Neural cell (in vitro differentiated cells): ENCODE data around the gene VPS8. TPM values are rescaled to one million over a fixed set of nuclear protein-coding genes. Genes with fewer than 3 reads are reported as not detected.

Experiments used
- H2AFZ ChIP-seq: fragments of 200-600, 300-800 bp; sonication (generic), shearing (Covaris generic); 2 replicates; pipeline ENCODE4 v1.6.0; 2014; ENCODE audit warnings: low read depth, mild to moderate bottlenecking, antibody characterized with exemption, low read length, moderate library complexity
- H3F3A ChIP-seq: fragments of 200-600 bp; shearing (Covaris generic); 2 replicates; pipeline ENCODE4 v1.6.1; 2016; ENCODE audit warnings: mild to moderate bottlenecking, moderate library complexity, mixed read lengths, antibody characterized with exemption, low read length; ENCODE audit not compliant: insufficient read depth, poor library complexity, severe bottlenecking
- H3K27ac ChIP-seq: fragments of 200-600, 300-800 bp; sonication (generic), shearing (Covaris generic); 2 replicates; pipeline ENCODE4 v1.5.1; 2014; ENCODE audit warnings: mild to moderate bottlenecking, low read length, moderate library complexity
- H3K27me3 ChIP-seq: fragments of 300-800, 200-600 bp; sonication (generic), shearing (Covaris generic); 2 replicates; pipeline ENCODE4 v1.6.0; 2014; ENCODE audit warnings: mild to moderate bottlenecking, low read depth, low read length, moderate library complexity; ENCODE audit not compliant: insufficient read depth
- H3K36me3 ChIP-seq: fragments of 300-800, 200-600 bp; sonication (generic), shearing (Covaris generic); 2 replicates; pipeline ENCODE4 v1.5.1; 2014; ENCODE audit warnings: mild to moderate bottlenecking, antibody characterized with exemption, low read length, moderate library complexity; ENCODE audit not compliant: insufficient read depth
- H3K4me2 ChIP-seq: fragments of 300-800, 200-600 bp; sonication (generic), shearing (Covaris generic); 2 replicates; pipeline ENCODE4 v1.6.0; 2014; ENCODE audit warnings: mild to moderate bottlenecking, low read length
- H3K4me3 ChIP-seq: fragments of 300-800, 200-600 bp; sonication (generic), shearing (Covaris generic); 2 replicates; pipeline ENCODE4 v1.5.1; 2014; ENCODE audit warnings: mild to moderate bottlenecking, low read length, moderate library complexity
- H3K79me2 ChIP-seq: fragments of 200-600 bp; shearing (Covaris generic); replicated peaks from 2 replicates; pipeline ENCODE4 v1.6.0; 2014; ENCODE audit warnings: mild to moderate bottlenecking, low read length, moderate library complexity; ENCODE audit not compliant: insufficient read depth
- H3K9ac ChIP-seq: fragments of 300-800, 200-600 bp; sonication (generic), shearing (Covaris generic); 2 replicates; pipeline ENCODE4 v1.6.1; 2016; ENCODE audit warnings: mild to moderate bottlenecking, low read length, mixed read lengths
- H3K9me2 ChIP-seq: fragments of 200-600 bp; shearing (Covaris generic); 2 replicates; pipeline ENCODE4 v1.6.1; 2016; ENCODE audit warnings: mild to moderate bottlenecking, low read length, mixed read lengths; ENCODE audit not compliant: insufficient read depth
- H3K9me3 ChIP-seq: fragments of 200-600, 300-800 bp; sonication (generic), shearing (Covaris generic); 2 replicates; pipeline ENCODE4 v1.6.1; 2016; ENCODE audit warnings: mild to moderate bottlenecking, mixed run types, low read length, moderate library complexity, mixed read lengths
- H4K20me1 ChIP-seq: fragments of 200-600 bp; shearing (Covaris generic); 2 replicates; pipeline ENCODE4 v1.6.1; 2016; ENCODE audit warnings: mild to moderate bottlenecking, mixed run types; ENCODE audit not compliant: insufficient read depth
- CTCF ChIP-seq: fragments of 450-650 bp; IDR thresholded peaks from 2 replicates; pipeline ENCODE4 v1.5.1; 2014; ENCODE audit warnings: antibody characterized with exemption, mild to moderate bottlenecking, moderate library complexity; ENCODE audit not compliant: poor library complexity, severe bottlenecking
- EP300 ChIP-seq: fragments of 450-650 bp; conservative IDR thresholded peaks from 2 replicates; pipeline ENCODE4 v1.6.1; 2014; ENCODE audit warnings: antibody characterized with exemption, mild to moderate bottlenecking, moderate library complexity; ENCODE audit not compliant: poor library complexity, severe bottlenecking
- EZH2 ChIP-seq: fragments of 200-600, 300-800 bp; shearing (Covaris generic), sonication (generic); IDR thresholded peaks from 2 replicates; pipeline ENCODE4 v1.6.1; 2014; ENCODE audit warnings: antibody characterized with exemption, low read length, borderline replicate concordance, mild to moderate bottlenecking; ENCODE audit not compliant: insufficient read depth, poor library complexity, severe bottlenecking
- MXI1 ChIP-seq: fragments of 450-650 bp; conservative IDR thresholded peaks from 2 replicates; pipeline ENCODE4 v1.6.1; 2014; ENCODE audit warnings: antibody characterized with exemption, mild to moderate bottlenecking; ENCODE audit not compliant: poor library complexity, severe bottlenecking
- POLR2AphosphoS5 ChIP-seq: IDR thresholded peaks from 2 replicates; pipeline ENCODE4 v1.6.1; 2012
- RAD21 ChIP-seq: fragments of 450-650 bp; conservative IDR thresholded peaks from 2 replicates; pipeline ENCODE4 v1.6.1; 2014; ENCODE audit warnings: antibody characterized with exemption, mild to moderate bottlenecking, moderate library complexity
- REST ChIP-seq: IDR thresholded peaks from 2 replicates; pipeline ENCODE4 v1.6.1; 2012; ENCODE audit warnings: borderline replicate concordance
- SMC3 ChIP-seq: fragments of 450-650 bp; conservative IDR thresholded peaks from 2 replicates; pipeline ENCODE4 v1.6.1; 2014; ENCODE audit warnings: antibody characterized with exemption, mild to moderate bottlenecking, moderate library complexity; ENCODE audit not compliant: poor library complexity
- TAF1 ChIP-seq: IDR thresholded peaks from 2 replicates; pipeline ENCODE4 v1.6.1; 2012; ENCODE audit warnings: low read depth
- polyA plus RNA-seq: library from polyadenylated mRNA; depleted of rRNA; stranded (reverse); fragments of >200 nt; gene quantifications from 2 replicates; pipeline ENCODE4 v1.2.3, GENCODE V29; 2014

Gene VPS8
- polyA plus RNA-seq, 1 donor from 2014 or later = 146 TPM

GRCh38 chr3:184773283-184774186 lies 38.4 kb upstream of the VPS8 start:
- H3K27me3 ChIP-seq = no peaks in the 10 kb centered on the region
- no peaks in the 10 kb centered on the region for H4K20me1 ChIP-seq
- H3K9me2 ChIP-seq = no peaks in the 10 kb centered on the region
- TF ChIP-seq EP300 (peak; percentile 28), REST (peak; percentile 61), RAD21 (no peak)
- no peaks in the 10 kb centered on the region for H3K79me2 ChIP-seq
- H3K27ac ChIP-seq = peak overlapping the region; percentile 44
- H3K4me2 ChIP-seq = no peak overlapping the region
- H3F3A ChIP-seq = no peaks in the 10 kb centered on the region
- H3K4me3 ChIP-seq = no peak overlapping the region
- H3K9me3 ChIP-seq = no peaks in the 10 kb centered on the region
- peak overlapping the region; percentile 21 for H2AFZ ChIP-seq
- H3K36me3 ChIP-seq = no peaks in the 10 kb centered on the region
- H3K9ac ChIP-seq = peak overlapping the region; percentile 34

GRCh38 chr3:184776916-184777315 lies 35.0 kb upstream of the VPS8 start:
- Histone ChIP-seq H3K36me3 (no peaks in the 10 kb centered on the region), H4K20me1 (no peaks in the 10 kb centered on the region), H3K9ac (no peak overlapping the region), H3K79me2 (no peaks in the 10 kb centered on the region), H3K27ac (no peak overlapping the region), H3F3A (no peaks in the 10 kb centered on the region), H3K9me2 (no peaks in the 10 kb centered on the region), H3K4me2 (no peak overlapping the region), H3K9me3 (no peaks in the 10 kb centered on the region), H2AFZ (no peak overlapping the region), H3K27me3 (no peaks in the 10 kb centered on the region), H3K4me3 (no peak overlapping the region)
- TF ChIP-seq MXI1 = no peak
- no peak for TF ChIP-seq TAF1
- TF ChIP-seq EZH2 = no peak
- no peak for TF ChIP-seq CTCF
- no peak for TF ChIP-seq EP300
- TF ChIP-seq REST = no peak
- no peak for TF ChIP-seq POLR2AphosphoS5
- TF ChIP-seq SMC3 = no peak
- TF ChIP-seq RAD21 = no peak
